PC-9 (cell line): Measurements from ENCODE around the gene EGFLAM. TPM values are rescaled to one million over a fixed set of nuclear protein-coding genes. Genes with fewer than 3 reads are reported as not detected.

Experiments used
- BruUV-seq: library from RNA; stranded (reverse); fragments of 400-500 nt; replicated peaks from 2 replicates; lab custom pipeline; 2021; lab: Mats Ljungman, UMichigan
- CTCF ChIA-PET: fragments of 300-600 bp; sonication (Branson Sonifier 250); formaldehyde crosslinking; loops from one replicate; lab custom pipeline; 2022; ENCODE audit warnings: antibody characterized with exemption; lab: Charles Lee
- POLR2A ChIA-PET: fragments of 300-600 bp; sonication (Branson Sonifier 250); formaldehyde crosslinking; loops from one replicate; lab custom pipeline; 2022; ENCODE audit warnings: antibody characterized with exemption; ENCODE audit not compliant: unreplicated experiment; lab: Charles Lee
- DNase-seq, 2 experiments: peaks; one replicate each; pipeline versions ENCODE4 v3.0.0 to v3.0.0-alpha.2; 2015 to 2022; ENCODE audit warnings: mixed read lengths in 1 of 2
- H2AFZ ChIP-seq: fragments of 200-600 bp; sonication (generic); 2 replicates; pipeline ENCODE4 v1.8.1; 2017; ENCODE audit warnings: antibody characterized with exemption
- H3F3A ChIP-seq: fragments of 200-600 bp; sonication (generic); 2 replicates; pipeline ENCODE4 v1.8.1; 2017; ENCODE audit warnings: antibody characterized with exemption, mild to moderate bottlenecking, low read depth; ENCODE audit not compliant: insufficient read depth
- H3K27ac ChIP-seq: fragments of 200-600 bp; sonication (generic); 2 replicates; pipeline ENCODE4 v1.6.1; 2016; ENCODE audit warnings: mixed run types
- H3K27me3 ChIP-seq: fragments of 200-600 bp; sonication (generic); 2 replicates; pipeline ENCODE4 v1.6.1; 2016; ENCODE audit warnings: low read depth, mixed run types; ENCODE audit not compliant: insufficient read depth
- H3K36me3 ChIP-seq: fragments of 200-600 bp; sonication (generic); 2 replicates; pipeline ENCODE4 v1.6.1; 2016; ENCODE audit warnings: low read depth, mixed run types
- H3K4me1 ChIP-seq: fragments of 200-600 bp; sonication (generic); replicated peaks from 2 replicates; pipeline ENCODE4 v1.6.1; 2016; ENCODE audit warnings: mixed run types; ENCODE audit not compliant: insufficient read depth
- H3K4me2 ChIP-seq: fragments of 200-600 bp; sonication (generic); 2 replicates; pipeline ENCODE4 v1.6.1; 2017; ENCODE audit warnings: mixed run types
- H3K4me3 ChIP-seq: fragments of 200-600 bp; sonication (generic); 2 replicates; pipeline ENCODE4 v1.6.1; 2016; ENCODE audit warnings: mixed run types
- H3K79me2 ChIP-seq: fragments of 200-600 bp; sonication (generic); 2 replicates; pipeline ENCODE4 v1.6.1; 2017; ENCODE audit warnings: low read depth, mixed run types
- H3K9me2 ChIP-seq: fragments of 200-600 bp; sonication (generic); 2 replicates; pipeline ENCODE4 v1.8.1; 2017; ENCODE audit warnings: mild to moderate bottlenecking; ENCODE audit not compliant: insufficient read depth
- H3K9me3 ChIP-seq: fragments of 200-600 bp; sonication (generic); 2 replicates; pipeline ENCODE4 v1.8.1; 2016; ENCODE audit warnings: low read depth; ENCODE audit not compliant: insufficient read depth
- H4K20me1 ChIP-seq: fragments of 200-600 bp; sonication (generic); 2 replicates; pipeline ENCODE4 v1.8.1; 2017; ENCODE audit not compliant: insufficient read depth
- EZH2 ChIP-seq: fragments of 200-600 bp; sonication (generic); IDR thresholded peaks from 2 replicates; pipeline ENCODE4 v1.8.0; 2017; ENCODE audit warnings: antibody characterized with exemption, low read depth
- intact Hi-C: fragments of 100-400 bp; cut with micrococcal nuclease; formaldehyde crosslinking; loops from one replicate; pipeline ENCODE4 v1.10.0; 2022; ENCODE audit not compliant: unreplicated experiment
- total RNA-seq: library from RNA; stranded (reverse); gene quantifications from 2 replicates; pipeline ENCODE4 v1.2.3, GENCODE V29; 2021
- TF ChIP-seq, protein P1 (sequence below): fragments of 200-600 bp; sonication (generic); conservative IDR thresholded peaks from 2 replicates; pipeline ENCODE4 v1.6.1; 2017; ENCODE audit warnings: mixed run types, antibody characterized with exemption, mild to moderate bottlenecking, moderate library complexity

EGFLAM gene
- total RNA-seq, 1 experiment from 2014 or later: not detected

DNA sequence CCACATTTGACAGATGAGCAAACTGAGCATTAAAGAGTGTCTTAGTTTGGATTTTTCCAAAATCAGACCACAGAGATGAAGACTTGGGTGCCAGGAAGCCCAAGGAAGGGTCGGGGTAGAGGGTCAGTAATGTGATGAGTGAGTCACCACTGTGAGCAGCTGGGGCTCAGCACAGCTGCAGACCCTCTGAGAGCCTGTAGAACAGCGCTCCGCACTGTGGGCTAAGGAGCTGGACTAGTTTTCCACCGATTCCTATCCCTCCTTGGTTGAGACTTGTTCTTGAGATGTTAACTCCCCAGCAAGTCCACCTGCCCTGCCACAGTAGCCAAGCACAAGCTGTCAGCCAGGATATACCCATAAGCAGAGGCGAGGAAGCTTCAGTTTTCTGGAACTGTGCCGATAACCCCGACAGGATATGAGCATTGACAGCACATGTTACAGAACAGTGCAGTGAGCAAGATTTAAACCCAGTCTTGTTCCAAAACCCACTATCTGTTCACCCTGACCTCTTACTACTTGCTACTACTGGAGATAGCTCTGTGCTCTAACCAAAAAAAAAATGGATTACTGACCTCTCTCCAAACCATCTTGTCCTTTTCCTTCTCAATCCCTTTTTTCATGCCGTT is 31.8 kb downstream of the EGFLAM start:
- TF ChIP-seq, protein P1, sequence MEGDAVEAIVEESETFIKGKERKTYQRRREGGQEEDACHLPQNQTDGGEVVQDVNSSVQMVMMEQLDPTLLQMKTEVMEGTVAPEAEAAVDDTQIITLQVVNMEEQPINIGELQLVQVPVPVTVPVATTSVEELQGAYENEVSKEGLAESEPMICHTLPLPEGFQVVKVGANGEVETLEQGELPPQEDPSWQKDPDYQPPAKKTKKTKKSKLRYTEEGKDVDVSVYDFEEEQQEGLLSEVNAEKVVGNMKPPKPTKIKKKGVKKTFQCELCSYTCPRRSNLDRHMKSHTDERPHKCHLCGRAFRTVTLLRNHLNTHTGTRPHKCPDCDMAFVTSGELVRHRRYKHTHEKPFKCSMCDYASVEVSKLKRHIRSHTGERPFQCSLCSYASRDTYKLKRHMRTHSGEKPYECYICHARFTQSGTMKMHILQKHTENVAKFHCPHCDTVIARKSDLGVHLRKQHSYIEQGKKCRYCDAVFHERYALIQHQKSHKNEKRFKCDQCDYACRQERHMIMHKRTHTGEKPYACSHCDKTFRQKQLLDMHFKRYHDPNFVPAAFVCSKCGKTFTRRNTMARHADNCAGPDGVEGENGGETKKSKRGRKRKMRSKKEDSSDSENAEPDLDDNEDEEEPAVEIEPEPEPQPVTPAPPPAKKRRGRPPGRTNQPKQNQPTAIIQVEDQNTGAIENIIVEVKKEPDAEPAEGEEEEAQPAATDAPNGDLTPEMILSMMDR: no peak
- no peak for TF ChIP-seq EZH2
- intact Hi-C loops: no loop called here
- H3K4me1 ChIP-seq: no peaks in the 10 kb centered on the region
- no TSS peak for BruUV-seq
- H3K79me2 ChIP-seq: no peaks in the 10 kb centered on the region
- H3K4me2 ChIP-seq: no peak overlapping the region
- CTCF ChIA-PET: no interaction called here
- POLR2A ChIA-PET: no interaction called here
- no peak overlapping the region for H3K4me3 ChIP-seq
- H3K9me2 ChIP-seq: no peaks in the 10 kb centered on the region
- H3K36me3 ChIP-seq: no peaks in the 10 kb centered on the region
- H3F3A ChIP-seq: no peaks in the 10 kb centered on the region
- H3K27ac ChIP-seq: no peak overlapping the region
- H3K27me3 ChIP-seq: peaks cover 69% of the 10 kb centered on the region
- H3K9me3 ChIP-seq: 0 out of 2 replicates have a peak, but pooled peaks cover 4% of the 10 kb centered on the region
- DNase-seq: no peak
- H4K20me1 ChIP-seq: no peaks in the 10 kb centered on the region; the same call in 1 of the 2 replicates
- H2AFZ ChIP-seq: 0 out of 2 replicates have a peak overlapping the region, but pooled peaks have one; percentile 11

DNA sequence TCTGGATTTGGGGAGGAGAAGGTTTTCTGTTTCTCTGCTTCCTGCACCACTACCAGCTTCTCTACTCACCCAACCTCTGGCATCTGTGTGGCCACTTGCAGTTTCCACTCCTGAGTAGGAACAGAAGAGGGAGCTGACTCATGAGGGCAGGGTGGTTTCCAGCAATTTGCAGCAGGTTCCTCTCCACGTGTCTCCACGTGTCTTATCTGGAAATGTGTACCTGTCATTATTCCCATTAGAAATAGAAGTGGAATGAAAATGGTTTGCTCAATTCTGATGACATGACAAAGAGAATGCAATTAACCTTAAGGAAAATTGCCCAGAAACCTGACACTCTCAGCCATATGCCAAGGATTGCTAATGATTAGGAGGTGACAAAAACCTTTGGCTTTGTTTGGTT is 33.0 kb downstream of the EGFLAM start:
- no peaks in the 10 kb centered on the region for H3K4me1 ChIP-seq
- no peak overlapping the region for H3K27ac ChIP-seq
- ChIA-PET POLR2A (no interaction called here), CTCF (no interaction called here)
- no peaks in the 10 kb centered on the region for H3F3A ChIP-seq
- H4K20me1 ChIP-seq: no peaks in the 10 kb centered on the region; the same call in 1 of the 2 replicates
- H3K9me3 ChIP-seq: 0 out of 2 replicates have a peak, but pooled peaks cover 4% of the 10 kb centered on the region
- no peaks in the 10 kb centered on the region for H3K79me2 ChIP-seq
- H3K27me3 ChIP-seq: peaks cover 73% of the 10 kb centered on the region
- H3K9me2 ChIP-seq: no peaks in the 10 kb centered on the region
- no TSS peak for BruUV-seq
- TF ChIP-seq, protein P1: no peak
- TF ChIP-seq EZH2: no peak
- intact Hi-C loops: no loop called here
- no peak overlapping the region for H3K4me2 ChIP-seq
- H2AFZ ChIP-seq: no peak overlapping the region
- no peak for DNase-seq
- H3K36me3 ChIP-seq: no peaks in the 10 kb centered on the region
- H3K4me3 ChIP-seq: no peak overlapping the region

DNA sequence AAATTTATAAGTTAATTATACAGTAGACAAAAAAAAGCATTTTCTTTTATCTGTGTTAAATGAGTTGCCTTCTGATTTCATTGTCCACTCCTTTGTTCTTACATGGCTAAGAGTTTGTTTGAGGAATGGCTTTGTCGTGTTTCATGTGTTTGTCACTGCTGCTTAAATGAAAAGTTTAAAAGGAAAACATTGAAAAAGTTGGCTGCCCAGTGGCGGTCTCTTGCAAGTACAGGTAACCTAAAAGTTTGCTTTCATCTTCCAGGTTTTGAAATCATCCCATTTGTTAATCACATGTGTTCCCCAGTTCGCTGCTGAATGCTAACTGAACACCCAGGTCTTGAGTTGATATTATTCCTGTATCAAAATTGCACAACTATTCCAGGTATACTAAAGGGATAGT is 33.9 kb downstream of the EGFLAM start:
- intact Hi-C loops: no loop called here
- no TSS peak for BruUV-seq
- no peaks in the 10 kb centered on the region for H3F3A ChIP-seq

More for the DNA sequence above, 33.9 kb downstream of the EGFLAM start:
- Histone ChIP-seq H3K9me2 (no peaks in the 10 kb centered on the region), H3K4me1 (no peaks in the 10 kb centered on the region), H3K4me2 (no peak overlapping the region), H3K4me3 (no peak overlapping the region), H3K36me3 (no peaks in the 10 kb centered on the region), H3K27me3 (peaks cover 72% of the 10 kb centered on the region), H4K20me1 (no peaks in the 10 kb centered on the region; the same call in 1 of the 2 replicates), H3K9me3 (0 out of 2 replicates have a peak, but pooled peaks cover 4% of the 10 kb centered on the region), H2AFZ (no peak overlapping the region), H3K79me2 (no peaks in the 10 kb centered on the region), H3K27ac (no peak overlapping the region)
- TF ChIP-seq EZH2: no peak
- TF ChIP-seq, protein P1: no peak
- ChIA-PET POLR2A (no interaction called here), CTCF (no interaction called here)
- no peak for DNase-seq
